GDM1 (cell line): ENCODE measurements around the gene NCR2.
A peak's percentile ranks its signal among the peaks of the same experiment; 100 is the strongest.
"Not testable (repeated sequence)": the region's sequence is repeated elsewhere in the genome, so short reads cannot be mapped to it uniquely, and the experiment has no call there.

Experiments
- DNase-seq: peaks from one replicate; lab custom pipeline; 2025; lab: John Stamatoyannopoulos, UW

The NCR2 gene

GRCh38 chr6:41335296-41335695 lies at the start of gene NCR2:
NCR2 (plus strand) TSS chr6:41335608; CDS start chr6:41335877, 269 bp downstream.
- no peak for DNase-seq

GRCh38 chr6:41286544-41287346 lies 48.7 kb upstream of the NCR2 start, which contains the start of gene TREM1:
TREM1 (minus strand) TSS chr6:41286682; CDS start chr6:41286655, 27 bp downstream.
- no peak for DNase-seq

- DNase-seq = no peak
These were observed 47.2 kb upstream of the NCR2 start for GRCh38 chr6:41288030-41288753.

- no peak for DNase-seq
These were observed 46.7 kb upstream of the NCR2 start for GRCh38 chr6:41288754-41289129.

GRCh38 chr6:41289815-41290214 lies 45.6 kb upstream of the NCR2 start:
- no peak for DNase-seq

- no peak for DNase-seq
These were observed 43.7 kb upstream of the NCR2 start for GRCh38 chr6:41291717-41292116.

- DNase-seq = no peak
These were observed 41.1 kb upstream of the NCR2 start for GRCh38 chr6:41294214-41294872.

- DNase-seq = not testable (repeated sequence)
These were observed 38.2 kb upstream of the NCR2 start for GRCh38 chr6:41297248-41297647.

GRCh38 chr6:41298785-41299502 lies 36.5 kb upstream of the NCR2 start:
- DNase-seq = no peak

- DNase-seq = peak; percentile 44
These were observed 32.8 kb upstream of the NCR2 start for GRCh38 chr6:41302638-41303037.

GRCh38 chr6:41306187-41306854 lies 29.1 kb upstream of the NCR2 start:
- peak; percentile 6 for DNase-seq

GRCh38 chr6:41315203-41315602 lies 20.2 kb upstream of the NCR2 start:
- DNase-seq = no peak

GRCh38 chr6:41315943-41316620 lies 19.3 kb upstream of the NCR2 start:
- DNase-seq = no peak

GRCh38 chr6:41318261-41318653 lies 17.2 kb upstream of the NCR2 start:
- no peak for DNase-seq

- peak; percentile 76 for DNase-seq
These were observed 16.5 kb upstream of the NCR2 start for GRCh38 chr6:41318654-41319565.

- DNase-seq = no peak
These were observed 14.2 kb upstream of the NCR2 start for GRCh38 chr6:41321183-41321582.

GRCh38 chr6:41325446-41326066 lies 9.9 kb upstream of the NCR2 start:
- DNase-seq = no peak

- DNase-seq = no peak
These were observed 9.3 kb upstream of the NCR2 start for GRCh38 chr6:41326092-41326491.

- DNase-seq = no peak
These were observed 8.2 kb upstream of the NCR2 start for GRCh38 chr6:41327177-41327576.
